Chondrocyte (in vitro differentiated cells): ENCODE results near the gene CES2. TPM values are rescaled to one million over a fixed set of nuclear protein-coding genes. Genes with fewer than 3 reads are reported as not detected.

Source experiments
- DNase-seq: peaks from one replicate; pipeline ENCODE4 v3.0.0; 2021; ENCODE audit warnings: mixed read lengths, low spot score
- H3K27ac Mint-ChIP-seq: one replicate; pipeline ENCODE4 v1.8.0; 2021; ENCODE audit warnings: mild to moderate bottlenecking, moderate library complexity, mixed read lengths; ENCODE audit not compliant: unreplicated experiment
- H3K27me3 Mint-ChIP-seq: 2 replicates; pipeline ENCODE4 v1.8.0; 2021; ENCODE audit warnings: low read depth, mixed read lengths
- H3K36me3 Mint-ChIP-seq: 2 replicates; pipeline ENCODE4 v1.8.0; 2021; ENCODE audit warnings: low read depth, mixed read lengths
- H3K4me1 Mint-ChIP-seq: 2 replicates; pipeline ENCODE4 v1.8.0; 2021; ENCODE audit warnings: low read depth, mild to moderate bottlenecking, mixed read lengths
- H3K4me3 Mint-ChIP-seq: one replicate; pipeline ENCODE4 v1.8.0; 2021; ENCODE audit warnings: mild to moderate bottlenecking, moderate library complexity, mixed read lengths; ENCODE audit not compliant: unreplicated experiment
- H3K9me3 Mint-ChIP-seq: 2 replicates; pipeline ENCODE4 v1.8.0; 2021; ENCODE audit warnings: low read depth, mixed read lengths
- total RNA-seq: library from RNA; stranded (reverse); gene quantifications from 3 replicates; pipeline ENCODE4 v1.2.1, GENCODE V29; 2021
- TF ChIP-seq, protein P1 (sequence below): fragments of 200-600 bp; sonication (generic); IDR thresholded peaks from 2 replicates; pipeline ENCODE4 v1.5.0; 2021; ENCODE audit warnings: antibody characterized with exemption, mild to moderate bottlenecking, moderate library complexity

CES2 gene
- total RNA-seq, 1 donor from 2014 or later = 26.0 TPM

DNA sequence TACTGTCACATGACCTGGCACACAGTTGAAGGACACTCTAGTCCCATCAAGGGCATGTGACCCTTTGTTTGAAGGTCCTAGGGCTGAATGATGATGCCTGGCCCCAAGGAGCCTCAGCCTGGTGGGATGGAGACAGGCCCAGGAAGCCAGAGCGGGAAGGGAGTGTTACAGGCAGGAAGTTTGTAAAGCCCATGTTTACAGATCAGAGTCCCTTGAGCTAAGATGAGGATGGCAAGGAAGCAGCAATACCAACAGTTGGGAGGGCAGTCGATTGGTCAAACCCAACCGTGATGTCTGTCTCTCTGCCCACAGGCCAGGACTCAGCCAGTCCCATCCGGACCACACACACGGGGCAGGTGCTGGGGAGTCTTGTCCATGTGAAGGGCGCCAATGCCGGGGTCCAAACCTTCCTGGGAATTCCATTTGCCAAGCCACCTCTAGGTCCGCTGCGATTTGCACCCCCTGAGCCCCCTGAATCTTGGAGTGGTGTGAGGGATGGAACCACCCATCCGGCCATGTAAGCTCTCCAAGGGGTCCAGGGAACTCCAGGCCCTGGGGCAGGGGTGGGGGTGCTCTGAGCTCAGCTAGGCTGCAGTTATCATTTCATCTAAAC, 2.5 kb downstream of the CES2 start:
- Mint-ChIP-seq H3K4me1 (peaks cover 34% of the 10 kb centered on the region), H3K27me3 (no peaks in the 10 kb centered on the region), H3K9me3 (no peaks in the 10 kb centered on the region), H3K4me3 (no peak overlapping the region), H3K27ac (no peak overlapping the region), H3K36me3 (peaks cover 15% of the 10 kb centered on the region)
- no peak for DNase-seq
- TF ChIP-seq, protein P1, sequence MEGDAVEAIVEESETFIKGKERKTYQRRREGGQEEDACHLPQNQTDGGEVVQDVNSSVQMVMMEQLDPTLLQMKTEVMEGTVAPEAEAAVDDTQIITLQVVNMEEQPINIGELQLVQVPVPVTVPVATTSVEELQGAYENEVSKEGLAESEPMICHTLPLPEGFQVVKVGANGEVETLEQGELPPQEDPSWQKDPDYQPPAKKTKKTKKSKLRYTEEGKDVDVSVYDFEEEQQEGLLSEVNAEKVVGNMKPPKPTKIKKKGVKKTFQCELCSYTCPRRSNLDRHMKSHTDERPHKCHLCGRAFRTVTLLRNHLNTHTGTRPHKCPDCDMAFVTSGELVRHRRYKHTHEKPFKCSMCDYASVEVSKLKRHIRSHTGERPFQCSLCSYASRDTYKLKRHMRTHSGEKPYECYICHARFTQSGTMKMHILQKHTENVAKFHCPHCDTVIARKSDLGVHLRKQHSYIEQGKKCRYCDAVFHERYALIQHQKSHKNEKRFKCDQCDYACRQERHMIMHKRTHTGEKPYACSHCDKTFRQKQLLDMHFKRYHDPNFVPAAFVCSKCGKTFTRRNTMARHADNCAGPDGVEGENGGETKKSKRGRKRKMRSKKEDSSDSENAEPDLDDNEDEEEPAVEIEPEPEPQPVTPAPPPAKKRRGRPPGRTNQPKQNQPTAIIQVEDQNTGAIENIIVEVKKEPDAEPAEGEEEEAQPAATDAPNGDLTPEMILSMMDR = no peak

DNA sequence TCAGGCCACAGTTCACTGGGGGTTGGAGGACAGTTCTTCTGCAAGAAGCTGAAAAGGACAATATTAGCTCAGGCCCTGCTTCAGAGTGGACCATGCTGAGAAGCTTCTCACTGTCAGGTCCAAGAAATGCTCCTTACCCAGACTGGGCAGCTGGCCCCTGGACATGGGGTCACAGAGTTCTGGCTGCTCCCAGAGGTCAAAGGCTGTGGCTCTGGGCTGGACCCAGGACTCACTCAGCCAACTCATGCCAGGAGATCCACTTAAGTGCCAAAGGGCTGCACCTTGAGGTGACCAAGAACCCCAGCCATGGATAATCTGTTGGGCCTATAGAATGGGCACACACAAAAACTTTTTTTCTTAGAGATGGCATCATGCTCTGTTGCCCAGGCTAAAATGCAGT, 4.0 kb downstream of the CES2 start:
- no peak for DNase-seq
- Mint-ChIP-seq H3K9me3 (no peaks in the 10 kb centered on the region), H3K4me3 (no peak overlapping the region), H3K27ac (no peak overlapping the region), H3K27me3 (no peaks in the 10 kb centered on the region), H3K4me1 (peaks cover 20% of the 10 kb centered on the region), H3K36me3 (peaks cover 18% of the 10 kb centered on the region)
- TF ChIP-seq, protein P1 = no peak

DNA sequence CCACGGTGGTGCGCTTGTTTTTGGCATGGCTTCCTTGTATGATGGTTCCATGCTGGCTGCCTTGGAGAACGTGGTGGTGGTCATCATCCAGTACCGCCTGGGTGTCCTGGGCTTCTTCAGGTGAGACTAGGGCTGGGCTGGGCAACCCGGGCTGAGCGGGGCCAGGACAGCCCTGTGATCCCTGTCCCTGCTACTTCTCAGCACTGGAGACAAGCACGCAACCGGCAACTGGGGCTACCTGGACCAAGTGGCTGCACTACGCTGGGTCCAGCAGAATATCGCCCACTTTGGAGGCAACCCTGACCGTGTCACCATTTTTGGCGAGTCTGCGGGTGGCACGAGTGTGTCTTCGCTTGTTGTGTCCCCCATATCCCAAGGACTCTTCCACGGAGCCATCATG, 4.9 kb downstream of the CES2 start:
- no peak overlapping the region for H3K27ac Mint-ChIP-seq

DNA sequence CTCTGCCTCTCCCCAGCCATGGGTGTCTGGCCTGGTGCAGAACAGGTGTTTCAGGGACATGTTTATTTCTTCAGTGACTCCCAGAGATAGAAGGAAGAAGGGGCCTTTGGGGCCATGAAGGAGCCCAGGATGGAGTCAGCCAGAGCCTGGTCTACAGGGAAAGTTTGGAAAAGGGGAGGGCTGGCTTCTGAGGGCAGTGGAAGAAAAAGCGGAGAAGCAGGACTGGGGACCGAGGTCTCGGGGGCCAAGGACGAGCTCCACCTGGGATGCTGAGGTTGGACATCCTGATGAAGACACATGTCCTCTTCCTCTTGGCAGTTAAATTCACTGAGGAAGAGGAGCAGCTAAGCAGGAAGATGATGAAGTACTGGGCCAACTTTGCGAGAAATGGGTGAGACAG, 7.7 kb downstream of the CES2 start:
- no peak for DNase-seq
- Mint-ChIP-seq H3K4me3 (no peak overlapping the region), H3K4me1 (peaks cover 2% of the 10 kb centered on the region), H3K9me3 (no peaks in the 10 kb centered on the region), H3K36me3 (peaks cover 18% of the 10 kb centered on the region), H3K27ac (no peak overlapping the region), H3K27me3 (no peaks in the 10 kb centered on the region)
- TF ChIP-seq, protein P1 = no peak

More for the DNA sequence above, 4.9 kb downstream of the CES2 start:
- no peak overlapping the region for H3K4me3 Mint-ChIP-seq
- no peaks in the 10 kb centered on the region for H3K9me3 Mint-ChIP-seq
- peaks cover 18% of the 10 kb centered on the region for H3K36me3 Mint-ChIP-seq
- no peak for DNase-seq
- no peaks in the 10 kb centered on the region for H3K27me3 Mint-ChIP-seq
- peaks cover 16% of the 10 kb centered on the region for H3K4me1 Mint-ChIP-seq
- TF ChIP-seq, protein P1 = no peak

DNA sequence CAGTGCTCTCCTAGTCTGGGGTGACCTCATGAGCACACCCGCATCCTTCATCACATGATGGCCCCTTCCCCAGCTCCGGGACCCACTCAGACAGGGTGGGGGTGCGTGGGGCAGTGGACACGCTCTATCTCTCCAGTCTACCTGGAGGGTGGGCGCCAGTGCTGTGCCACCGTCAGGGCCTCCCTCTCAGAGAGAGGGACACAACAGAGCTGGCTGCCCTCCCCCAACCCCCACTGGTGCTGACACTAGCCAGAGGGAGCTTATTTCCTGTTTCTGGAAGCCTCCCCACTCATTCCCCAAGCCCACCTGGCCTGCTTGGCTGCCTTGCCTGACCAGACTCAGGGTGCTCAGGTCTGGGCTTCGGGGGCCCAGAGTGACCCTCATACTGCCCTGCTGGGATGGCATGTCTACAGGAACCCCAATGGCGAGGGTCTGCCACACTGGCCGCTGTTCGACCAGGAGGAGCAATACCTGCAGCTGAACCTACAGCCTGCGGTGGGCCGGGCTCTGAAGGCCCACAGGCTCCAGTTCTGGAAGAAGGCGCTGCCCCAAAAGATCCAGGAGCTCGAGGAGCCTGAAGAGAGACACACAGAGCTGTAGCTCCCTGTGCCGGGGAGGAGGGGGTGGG, 8.2 kb downstream of the CES2 start:
- peaks cover 18% of the 10 kb centered on the region for H3K36me3 Mint-ChIP-seq
- peaks cover 2% of the 10 kb centered on the region for H3K4me1 Mint-ChIP-seq
- H3K9me3 Mint-ChIP-seq = no peaks in the 10 kb centered on the region
- H3K27ac Mint-ChIP-seq = no peak overlapping the region
- TF ChIP-seq, protein P1 = no peak
- no peaks in the 10 kb centered on the region for H3K27me3 Mint-ChIP-seq
- no peak for DNase-seq
- no peak overlapping the region for H3K4me3 Mint-ChIP-seq
